Uterus (tissue), 4 donors: ENCODE results near the gene EXOSC5. TPM values are rescaled to one million over a fixed set of nuclear protein-coding genes. Genes with fewer than 3 reads are reported as not detected.

Experiments
- DNase-seq, 2 donors: peaks; one replicate each; pipeline ENCODE4 v3.0.0-alpha.2; 2019 to 2020
- H3K27ac ChIP-seq, 2 donors: fragments of 200-600 bp; sonication (generic); 1 replicate in 1 of 2; 2 replicates in 1 of 2; pipeline ENCODE4 v1.5.1; 2016 to 2018
- H3K27me3 ChIP-seq, 2 donors: fragments of 200-600 bp; sonication (generic); one replicate each; pipeline ENCODE4 v1.5.1; 2018 to 2019; ENCODE audit warnings: control low read depth in 1 of 2
- H3K36me3 ChIP-seq, 2 donors: fragments of 200-600 bp; sonication (generic); one replicate each; pipeline ENCODE4 v1.5.1; 2019; ENCODE audit warnings: control low read depth in 1 of 2
- H3K4me1 ChIP-seq, 2 donors: fragments of 200-600 bp; sonication (generic); one replicate each; pipeline ENCODE4 v1.5.1; 2018 to 2019; ENCODE audit warnings: control low read depth in 1 of 2
- H3K4me3 ChIP-seq, 2 donors: fragments of 200-600 bp; sonication (generic); 1 replicate in 1 of 2; 2 replicates in 1 of 2; pipeline ENCODE4 v1.5.1; 2018 to 2019; ENCODE audit warnings: mild to moderate bottlenecking in 1 of 2
- H3K9me3 ChIP-seq, 2 donors: fragments of 200-600 bp; sonication (generic); one replicate each; pipeline ENCODE4 v1.5.1; 2019; ENCODE audit warnings: control low read depth in 1 of 2
- CTCF ChIP-seq, 4 experiments: fragments of 200-600 bp in 2 of 4; fragments of 450-650 bp in 2 of 4; sonication (generic) in 2 of 4; IDR thresholded peaks; one replicate each; pipeline ENCODE4 v1.5.1; 2016 to 2019; ENCODE audit warnings: antibody characterized with exemption in 4 of 4, mild to moderate bottlenecking in 2 of 4, moderate library complexity in 1 of 4
- POLR2A ChIP-seq, 2 donors: fragments of 450-650 bp; IDR thresholded peaks; one replicate each; pipeline ENCODE4 v1.6.1; 2016; ENCODE audit warnings: antibody characterized with exemption in 2 of 2, mild to moderate bottlenecking in 1 of 2, moderate library complexity in 1 of 2
- intact Hi-C: fragments of 100-400 bp; cut with DNase I; formaldehyde crosslinking; loops from one replicate; pipeline ENCODE4 v1.15.1; 2023; ENCODE audit warnings: low total_unique reads
- total RNA-seq, 4 donors: library from RNA; depleted of rRNA in 3 of 4; stranded (reverse); fragments of >200 nt in 3 of 4; gene quantifications; one replicate each; pipeline versions ENCODE4 v1.1.0 to v1.2.4, GENCODE V29; 2014 to 2023
- donor health status: DM: yes; HTN: yes; CAD: no.

Gene EXOSC5
- total RNA-seq, 4 donors from 2014 or later: 1.5 to 11.4 (median 4.5) TPM

- no peak for DNase-seq
- Histone ChIP-seq H3K4me1 (no peaks in the 10 kb centered on the region), H3K27me3 (no peaks in the 10 kb centered on the region), H3K4me3 (peak overlapping the region; percentile 74 to 76), H3K27ac (peak overlapping the region; percentile 99), H3K36me3 (no peaks in the 10 kb centered on the region), H3K9me3 (no peaks in the 10 kb centered on the region)
- intact Hi-C loops: no loop called here
- TF ChIP-seq POLR2A (IDR thresholded peaks at IDR 0.05) (no peak), CTCF (IDR thresholded peaks at IDR 0.05) (no peak)
Measured at GRCh38 chr19:41364524-41365391, 32.4 kb downstream of the EXOSC5 start.

- H3K9me3 ChIP-seq: no peaks in the 10 kb centered on the region
- peak within 1 kb of the TSS; percentile 99 for H3K27ac ChIP-seq
- intact Hi-C loops: no loop called here
- peak; percentile 98 to 99 for DNase-seq
- H3K4me3 ChIP-seq: peak within 1 kb of the TSS; percentile 74 to 76
- no peaks in the 10 kb centered on the region for H3K36me3 ChIP-seq
- TF ChIP-seq CTCF (IDR thresholded peaks at IDR 0.05): peak in 1 of 4 experiments; percentile 13
- TF ChIP-seq POLR2A (IDR thresholded peaks at IDR 0.05): peak; percentile 54 to 81
- no peaks in the 10 kb centered on the region for H3K4me1 ChIP-seq
- no peaks in the 10 kb centered on the region for H3K27me3 ChIP-seq
Measured at GRCh38 chr19:41363753-41364523, 33.2 kb downstream of the EXOSC5 start, which contains the start of gene B9D2. B9D2 (minus strand) TSS chr19:41364149; CDS start chr19:41363519, 630 bp downstream.

- DNase-seq: no peak
- Histone ChIP-seq H3K27ac (peak overlapping the region; percentile 99), H3K4me1 (no peaks in the 10 kb centered on the region), H3K9me3 (no peaks in the 10 kb centered on the region), H3K27me3 (no peaks in the 10 kb centered on the region), H3K4me3 (peak overlapping the region; percentile 74 to 76), H3K36me3 (no peaks in the 10 kb centered on the region)
- no peak for TF ChIP-seq CTCF (IDR thresholded peaks at IDR 0.05)
- TF ChIP-seq POLR2A (IDR thresholded peaks at IDR 0.05): no peak
- intact Hi-C loops: no loop called here
Measured at GRCh38 chr19:41363371-41363752, 33.8 kb downstream of the EXOSC5 start.

GRCh38 chr19:41362143-41362847, 34.9 kb downstream of the EXOSC5 start:
- TF ChIP-seq CTCF (IDR thresholded peaks at IDR 0.05): no peak
- TF ChIP-seq POLR2A (IDR thresholded peaks at IDR 0.05): no peak
- Histone ChIP-seq H3K27me3 (no peaks in the 10 kb centered on the region), H3K4me1 (no peaks in the 10 kb centered on the region), H3K9me3 (no peaks in the 10 kb centered on the region), H3K36me3 (no peaks in the 10 kb centered on the region), H3K4me3 (no peak overlapping the region), H3K27ac (no peak overlapping the region)
- intact Hi-C loops: no loop called here
- DNase-seq: no peak
